Activated CD8-positive, alpha-beta memory T cell treated with anti-CD3 and anti-CD28 coated beads, Interleukin-2, amount 50 U/mL, for 1 hour (primary cell): ENCODE results near the gene RNF217.
"Not testable (repeated sequence)": the region's sequence is repeated elsewhere in the genome, so short reads cannot be mapped to it uniquely, and the experiment has no call there.

Experiments
- DNase-seq: peaks from one replicate; pipeline ENCODE4 v3.0.0-alpha.2; 2020; ENCODE audit errors: extremely low read depth

Gene RNF217

GRCh38 chr6:124961777-124962638 lies at the start of gene RNF217:
Gene RNF217 (plus strand): TSS chr6:124962437. CDS start chr6:124962545, 108 bp downstream.
- DNase-seq = no peak

GRCh38 chr6:124913056-124913455 lies 49.2 kb upstream of the RNF217 start:
- DNase-seq = no peak

GRCh38 chr6:124917769-124918168 lies 44.5 kb upstream of the RNF217 start:
- DNase-seq = no peak

GRCh38 chr6:124919703-124920102 lies 42.5 kb upstream of the RNF217 start:
- DNase-seq = not testable (repeated sequence)

- DNase-seq = no peak
These were observed 37.9 kb upstream of the RNF217 start for GRCh38 chr6:124924333-124924759.

GRCh38 chr6:124926435-124926834 lies 35.8 kb upstream of the RNF217 start:
- no peak for DNase-seq

- DNase-seq = no peak
These were observed 34.4 kb upstream of the RNF217 start for GRCh38 chr6:124927806-124928205.

GRCh38 chr6:124928851-124929250 lies 33.4 kb upstream of the RNF217 start:
- DNase-seq = no peak

GRCh38 chr6:124937645-124938044 lies 24.6 kb upstream of the RNF217 start:
- no peak for DNase-seq

GRCh38 chr6:124941259-124941658 lies 21.0 kb upstream of the RNF217 start:
- DNase-seq = no peak

GRCh38 chr6:124943658-124944057 lies 18.6 kb upstream of the RNF217 start:
- no peak for DNase-seq

GRCh38 chr6:124947971-124948451 lies 14.2 kb upstream of the RNF217 start:
- no peak for DNase-seq

GRCh38 chr6:124949706-124950105 lies 12.5 kb upstream of the RNF217 start:
- no peak for DNase-seq

GRCh38 chr6:124953808-124954207 lies 8.4 kb upstream of the RNF217 start:
- no peak for DNase-seq

GRCh38 chr6:124955108-124955856 lies 7.0 kb upstream of the RNF217 start:
- no peak for DNase-seq

GRCh38 chr6:124956018-124956417 lies 6.2 kb upstream of the RNF217 start:
- DNase-seq = no peak

- no peak for DNase-seq
These were observed 4.1 kb upstream of the RNF217 start for GRCh38 chr6:124958149-124958548.

GRCh38 chr6:124958759-124959354 lies 3.4 kb upstream of the RNF217 start:
- no peak for DNase-seq

GRCh38 chr6:124960757-124961463 lies 1.3 kb upstream of the RNF217 start:
- DNase-seq = no peak

GRCh38 chr6:124961464-124961776 lies 817 bp upstream of the RNF217 start:
- DNase-seq = no peak

GRCh38 chr6:124962639-124963415 lies 590 bp downstream of the RNF217 start:
- DNase-seq = no peak
